AG04450 (cell line): ENCODE results near the gene FRAT2. TPM values are rescaled to one million over a fixed set of nuclear protein-coding genes. Genes with fewer than 3 reads are reported as not detected.
A peak's percentile ranks its signal among the peaks of the same experiment; 100 is the strongest.
"Not testable (repeated sequence)": the region's sequence is repeated elsewhere in the genome, so short reads cannot be mapped to it uniquely, and the experiment has no call there.

Source experiments
- CTCF ChIA-PET: fragments of 300-600, 350-600 bp; formaldehyde crosslinking; extraction: SDS; loops from one replicate; lab custom pipeline; 2022; ENCODE audit warnings: antibody characterized with exemption, inconsistent platforms; lab: Charles Lee
- POLR2A ChIA-PET: fragments of 350-600 bp; formaldehyde crosslinking; extraction: SDS; loops from one replicate; lab custom pipeline; 2021; ENCODE audit warnings: antibody characterized with exemption, inconsistent platforms; lab: Yijun Ruan, JAX
- DNase-seq: peaks from one replicate; pipeline ENCODE4 v3.0.0-alpha.2; 2011; ENCODE audit warnings: low read depth, low spot score
- H3K27ac ChIP-seq: one replicate; pipeline ENCODE4 v1.5.1; 2012; ENCODE audit warnings: low read depth, low read length, control low read depth
- H3K27me3 ChIP-seq: one replicate; pipeline ENCODE4 v1.6.0; 2012; ENCODE audit warnings: low read length; ENCODE audit not compliant: control insufficient read depth, insufficient read depth
- H3K4me3 ChIP-seq: 2 replicates; pipeline ENCODE4 v1.5.1; 2011; ENCODE audit warnings: mild to moderate bottlenecking, low read depth, low read length, control low read depth
- H3K9me3 ChIP-seq: 2 replicates; pipeline ENCODE4 v1.5.1; 2012; ENCODE audit warnings: low read length; ENCODE audit not compliant: control insufficient read depth, insufficient read depth
- CTCF ChIP-seq: IDR thresholded peaks from 2 replicates; pipeline ENCODE4 v1.5.1; 2011; ENCODE audit warnings: low read depth, low read length, control low read depth, inconsistent platforms
- polyA plus RNA-seq: library from polyadenylated mRNA; depleted of rRNA; stranded (reverse); fragments of >200 nt; gene quantifications from 2 replicates; pipeline ENCODE4 v1.2.3, GENCODE V29; 2011; rRNA removed
- small RNA-seq: library from RNA; depleted of rRNA; stranded (forward); fragments of <200 nt; gene quantifications from one replicate; pipeline ENCODE3, GENCODE V24; 2012; ENCODE audit warnings: low read depth; ENCODE audit not compliant: insufficient read length

FRAT2 gene
- polyA plus RNA-seq, 1 experiment: 2.6 TPM

- peak within 1 kb of the TSS; percentile 95 for H3K27ac ChIP-seq
- DNase-seq: peak; percentile 95
- no peaks in the 10 kb centered on the region for H3K9me3 ChIP-seq
- H3K4me3 ChIP-seq: peak within 1 kb of the TSS; percentile 83
- ChIA-PET CTCF (interaction anchor here (0.8 to 5.2 kb wide), 2 partner anchors 14 to 20 kb away, joined by 3 to 39 read pairs; no protein-coding TSS in a partner anchor), POLR2A (interaction anchor here (0.7 to 1.5 kb wide), 3 partner anchors 9 to 27 kb away, joined by 4 to 9 read pairs (median 6); partner anchors contain the start of gene FRAT1)
- TF ChIP-seq CTCF: peak; percentile 18; the same call in 1 of the 2 replicates
- no peaks in the 10 kb centered on the region for H3K27me3 ChIP-seq
These were observed 42.2 kb downstream of the FRAT2 start, which contains the start of gene ARHGAP19 for GRCh38 chr10:97292097-97292861. TSS of gene ARHGAP19 (minus strand) at chr10:97292637. CDS start at chr10:97292627, 10 bp downstream.

- no peak for TF ChIP-seq CTCF
- Histone ChIP-seq H3K27ac (peak overlapping the region; percentile 95), H3K4me3 (peak overlapping the region; percentile 83), H3K9me3 (no peaks in the 10 kb centered on the region), H3K27me3 (no peaks in the 10 kb centered on the region)
- CTCF ChIA-PET: interaction anchor here (0.8 to 5.2 kb wide), 3 partner anchors 13 to 219 kb away, joined by 3 to 39 read pairs (median 3); no protein-coding TSS in a partner anchor
- no peak for DNase-seq
- POLR2A ChIA-PET: interaction anchor here (0.7 to 1.5 kb wide), 3 partner anchors 13 to 333 kb away, joined by 3 to 9 read pairs (median 6); partner anchors contain the start of gene FRAT1
These were observed 43.0 kb downstream of the FRAT2 start for GRCh38 chr10:97291357-97292096.

- H3K9me3 ChIP-seq, H3K27ac ChIP-seq, H3K27me3 ChIP-seq, DNase-seq: not testable (repeated sequence)
- ChIA-PET POLR2A (interaction anchor here (0.7 kb wide), 1 partner anchor 332 kb away, joined by 3 read pairs; no protein-coding TSS in a partner anchor), CTCF (interaction anchor here (0.8 to 5.2 kb wide), 2 partner anchors 12 to 218 kb away, joined by 3 to 39 read pairs; no protein-coding TSS in a partner anchor)
- peak overlapping the region; percentile 83 for H3K4me3 ChIP-seq
These were observed 43.8 kb downstream of the FRAT2 start for GRCh38 chr10:97290576-97291356.

- H3K27me3 ChIP-seq, DNase-seq, H3K4me3 ChIP-seq, POLR2A ChIA-PET, H3K9me3 ChIP-seq, H3K27ac ChIP-seq: not testable (repeated sequence)
- CTCF ChIA-PET: interaction anchor here (5.2 kb wide), 1 partner anchor 11 kb away, joined by 39 read pairs; no protein-coding TSS in a partner anchor
These were observed 44.5 kb downstream of the FRAT2 start for GRCh38 chr10:97290076-97290475.

Small RNA genes within 50 kb of the gene (small RNA-seq; reads per million reads assigned to genes)
- not detected for gene RF00017

Other genes starting within 250 kb of the FRAT2 start
- gene SLIT1, start 148.8 kb downstream of the FRAT2 start, polyA plus RNA-seq: 0.01 and 0.02 TPM in 2 replicates
- 7.8 and 8.6 TPM in 2 replicates for gene ARHGAP19, start 42.1 kb downstream of the FRAT2 start, polyA plus RNA-seq
- 1.1 and 1.2 TPM in 2 replicates for gene FRAT1, start 15.5 kb downstream of the FRAT2 start, polyA plus RNA-seq
- 10.6 and 13.4 TPM in 2 replicates for gene RRP12, start 66.6 kb upstream of the FRAT2 start, polyA plus RNA-seq
- gene PGAM1, start 91.5 kb upstream of the FRAT2 start, polyA plus RNA-seq: 452 and 459 TPM in 2 replicates
- 47.6 and 50.8 TPM in 2 replicates for gene EXOSC1, start 111.3 kb upstream of the FRAT2 start, polyA plus RNA-seq
- gene ZDHHC16, start 111.4 kb upstream of the FRAT2 start, polyA plus RNA-seq: 64.5 and 69.6 TPM in 2 replicates
- gene MMS19, start 163.7 kb upstream of the FRAT2 start, polyA plus RNA-seq: 71.5 and 80.2 TPM in 2 replicates
- gene UBTD1, start 164.2 kb upstream of the FRAT2 start, polyA plus RNA-seq: 15.5 and 20.3 TPM in 2 replicates
- 0.05 and 0.06 TPM in 2 replicates for gene ANKRD2, start 238.1 kb upstream of the FRAT2 start, polyA plus RNA-seq
- 0.41 and 0.53 TPM in 2 replicates for gene HOGA1, start 249.7 kb upstream of the FRAT2 start, polyA plus RNA-seq